ENCODE data around the gene KDELR1.
A peak's percentile ranks its signal among the peaks of the same experiment; 100 is the strongest.
"Not testable (repeated sequence)": the region's sequence is repeated elsewhere in the genome, so short reads cannot be mapped to it uniquely, and the experiment has no call there.

The KDELR1 gene

DNA sequence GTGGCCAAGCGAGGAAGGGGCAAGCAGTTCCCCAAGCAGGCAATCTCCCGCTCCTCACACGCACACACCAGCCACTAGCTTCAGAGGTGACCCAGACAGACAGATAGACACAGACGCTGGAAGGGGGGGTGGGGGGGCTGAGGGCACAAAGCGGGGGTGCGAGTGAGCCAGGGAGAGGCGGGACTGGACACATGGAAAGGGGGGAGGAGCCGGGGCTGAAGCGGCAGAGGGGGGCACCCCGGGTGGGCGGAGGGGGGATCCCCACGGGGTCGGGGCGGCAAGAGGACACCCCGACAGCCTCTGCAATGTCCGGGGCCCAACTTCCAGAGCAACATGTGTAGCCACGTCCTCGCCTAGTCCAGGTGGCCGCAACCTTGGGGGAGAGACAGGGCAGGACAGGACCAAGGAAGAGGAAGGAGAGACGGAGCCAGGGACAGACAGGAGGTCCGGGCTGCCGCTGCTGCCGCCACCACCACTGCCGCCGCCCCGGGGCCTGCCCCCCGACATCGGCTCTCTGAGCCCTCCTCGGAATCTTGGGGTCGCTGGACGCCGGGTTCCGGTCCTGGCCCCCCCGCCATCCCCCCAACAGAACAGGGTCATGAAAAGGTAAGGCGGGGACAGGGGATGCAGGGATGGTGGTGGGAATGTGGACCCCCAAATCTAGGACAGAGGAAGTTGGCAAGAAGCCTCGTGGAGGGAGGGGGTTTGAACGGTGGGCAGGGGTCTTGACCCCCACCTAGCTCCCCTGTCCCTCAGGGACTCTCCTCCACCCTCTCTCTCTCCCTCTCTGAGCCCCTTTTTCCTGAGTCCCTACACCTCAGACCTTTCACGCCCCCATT, 3.2 kb upstream of the KDELR1 start:
- no peak for DNase-seq (ENCODE audit: low read depth)
- TF ChIP-seq, protein P1, sequence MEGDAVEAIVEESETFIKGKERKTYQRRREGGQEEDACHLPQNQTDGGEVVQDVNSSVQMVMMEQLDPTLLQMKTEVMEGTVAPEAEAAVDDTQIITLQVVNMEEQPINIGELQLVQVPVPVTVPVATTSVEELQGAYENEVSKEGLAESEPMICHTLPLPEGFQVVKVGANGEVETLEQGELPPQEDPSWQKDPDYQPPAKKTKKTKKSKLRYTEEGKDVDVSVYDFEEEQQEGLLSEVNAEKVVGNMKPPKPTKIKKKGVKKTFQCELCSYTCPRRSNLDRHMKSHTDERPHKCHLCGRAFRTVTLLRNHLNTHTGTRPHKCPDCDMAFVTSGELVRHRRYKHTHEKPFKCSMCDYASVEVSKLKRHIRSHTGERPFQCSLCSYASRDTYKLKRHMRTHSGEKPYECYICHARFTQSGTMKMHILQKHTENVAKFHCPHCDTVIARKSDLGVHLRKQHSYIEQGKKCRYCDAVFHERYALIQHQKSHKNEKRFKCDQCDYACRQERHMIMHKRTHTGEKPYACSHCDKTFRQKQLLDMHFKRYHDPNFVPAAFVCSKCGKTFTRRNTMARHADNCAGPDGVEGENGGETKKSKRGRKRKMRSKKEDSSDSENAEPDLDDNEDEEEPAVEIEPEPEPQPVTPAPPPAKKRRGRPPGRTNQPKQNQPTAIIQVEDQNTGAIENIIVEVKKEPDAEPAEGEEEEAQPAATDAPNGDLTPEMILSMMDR (conservative IDR thresholded peaks at IDR 0.05; ENCODE audit: control insufficient read depth, insufficient read depth, low read depth, low read length) = no peak
- H3K4me3 ChIP-seq (ENCODE audit: control insufficient read depth, low read depth, low read length) = no peak overlapping the region

DNA sequence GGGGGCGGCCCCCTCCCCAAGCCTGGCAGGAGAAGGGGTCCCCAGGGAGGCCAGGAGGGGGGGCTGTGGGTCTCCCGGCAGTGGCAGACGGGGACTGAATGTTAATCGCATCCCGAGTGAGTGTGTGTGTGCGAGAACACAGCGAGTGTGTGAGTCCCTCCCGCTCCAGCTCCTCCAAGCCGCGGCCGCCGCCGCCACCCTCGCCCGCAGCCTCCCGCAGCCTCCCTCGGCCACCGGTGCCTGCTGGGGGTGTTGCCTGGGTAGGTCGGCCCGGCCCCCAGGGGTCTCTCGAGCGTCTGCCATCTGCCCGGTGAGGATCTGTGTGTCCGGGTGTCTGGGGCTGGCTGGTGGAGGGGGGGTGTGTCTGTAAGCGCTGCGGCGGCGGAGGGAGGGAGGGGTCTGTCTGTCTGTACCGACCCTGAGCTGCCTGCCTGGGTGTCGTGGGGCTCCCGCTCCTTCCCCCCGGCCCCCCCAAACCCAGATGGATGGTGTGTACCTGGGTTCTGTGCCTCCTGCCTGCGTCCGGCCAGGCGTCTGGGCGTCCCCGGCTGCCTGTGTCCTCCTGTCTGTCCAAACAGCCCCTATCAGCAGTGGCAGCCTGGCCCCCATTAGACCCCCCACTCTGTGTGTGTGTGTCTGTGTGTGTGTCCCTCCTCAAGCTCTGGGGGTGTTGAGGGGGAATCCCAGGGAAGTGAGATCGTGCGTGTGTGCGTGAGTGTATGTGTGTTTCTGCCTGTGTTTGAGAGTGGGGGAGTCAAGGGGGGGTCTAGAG, 2.4 kb upstream of the KDELR1 start, which contains the start of gene GRIN2D:
GRIN2D (plus strand) TSS at position 110 of the 772 bp plus-strand sequence. CDS start 4,725 bp downstream, outside the sequence.
- TF ChIP-seq, protein P1 (conservative IDR thresholded peaks at IDR 0.05; ENCODE audit: control insufficient read depth, insufficient read depth, low read depth, low read length) = no peak
- DNase-seq (ENCODE audit: low read depth) = no peak
- H3K4me3 ChIP-seq (ENCODE audit: control insufficient read depth, low read depth, low read length) = peak within 1 kb of the TSS; percentile 16

DNA sequence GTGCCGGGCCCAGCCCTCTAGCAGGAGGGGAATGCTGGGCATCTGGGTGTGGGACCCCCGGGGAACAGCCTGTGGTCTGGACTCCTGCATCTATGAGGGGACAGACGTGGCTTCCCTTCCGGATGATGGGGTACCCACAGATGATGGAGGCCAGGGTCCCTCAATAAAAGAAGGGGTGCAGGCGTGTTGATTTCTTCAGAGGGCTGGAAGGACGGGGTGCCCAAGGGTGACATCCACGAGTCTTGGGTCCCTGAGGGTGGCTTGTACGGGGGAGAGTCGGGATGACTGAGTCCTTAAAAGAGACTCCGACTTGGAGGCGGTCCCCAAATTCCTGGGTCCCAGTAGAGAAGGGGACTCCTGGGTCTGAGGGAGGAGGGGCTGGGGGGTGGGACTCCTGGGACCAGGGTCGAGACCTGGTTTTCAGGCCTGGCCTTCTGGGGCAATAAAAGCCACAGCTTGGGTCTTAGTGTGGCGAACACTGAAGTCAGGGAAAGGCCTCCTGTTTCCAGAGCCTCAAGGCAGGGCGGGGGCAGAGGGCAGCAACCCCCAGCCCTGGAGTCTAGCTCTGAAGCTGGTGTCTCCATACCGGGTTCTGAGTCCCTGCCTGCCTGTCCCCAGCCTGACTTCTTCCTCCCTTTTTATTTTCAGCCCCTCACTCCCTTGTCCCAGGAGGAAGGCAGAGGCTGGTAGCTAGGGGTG, 1.7 kb upstream of the KDELR1 start:
- H3K4me3 ChIP-seq (ENCODE audit: control insufficient read depth, low read depth, low read length) = no peak overlapping the region
- DNase-seq (ENCODE audit: low read depth) = no peak
- TF ChIP-seq, protein P1 (conservative IDR thresholded peaks at IDR 0.05; ENCODE audit: control insufficient read depth, insufficient read depth, low read depth, low read length) = no peak

DNA sequence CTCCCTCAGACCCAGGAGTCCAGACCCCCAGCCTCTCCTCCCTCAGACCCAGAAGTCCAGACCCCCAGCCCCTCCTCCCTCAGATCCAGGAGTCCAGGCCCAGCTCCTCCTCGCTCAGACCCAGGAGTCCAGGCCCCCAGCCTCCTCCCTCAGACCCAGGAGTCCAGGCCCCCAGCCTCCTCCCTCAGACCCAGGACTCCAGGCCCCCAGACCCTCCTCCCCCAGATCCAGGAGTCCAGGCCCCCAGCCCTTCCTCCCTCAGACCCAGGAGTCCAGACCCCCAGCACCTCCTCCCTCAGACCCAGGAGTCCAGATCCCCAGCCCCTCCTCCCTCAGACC, 624 bp upstream of the KDELR1 start:
- H3K4me3 ChIP-seq (ENCODE audit: control insufficient read depth, low read depth, low read length); DNase-seq (ENCODE audit: low read depth): not testable (repeated sequence)

DNA sequence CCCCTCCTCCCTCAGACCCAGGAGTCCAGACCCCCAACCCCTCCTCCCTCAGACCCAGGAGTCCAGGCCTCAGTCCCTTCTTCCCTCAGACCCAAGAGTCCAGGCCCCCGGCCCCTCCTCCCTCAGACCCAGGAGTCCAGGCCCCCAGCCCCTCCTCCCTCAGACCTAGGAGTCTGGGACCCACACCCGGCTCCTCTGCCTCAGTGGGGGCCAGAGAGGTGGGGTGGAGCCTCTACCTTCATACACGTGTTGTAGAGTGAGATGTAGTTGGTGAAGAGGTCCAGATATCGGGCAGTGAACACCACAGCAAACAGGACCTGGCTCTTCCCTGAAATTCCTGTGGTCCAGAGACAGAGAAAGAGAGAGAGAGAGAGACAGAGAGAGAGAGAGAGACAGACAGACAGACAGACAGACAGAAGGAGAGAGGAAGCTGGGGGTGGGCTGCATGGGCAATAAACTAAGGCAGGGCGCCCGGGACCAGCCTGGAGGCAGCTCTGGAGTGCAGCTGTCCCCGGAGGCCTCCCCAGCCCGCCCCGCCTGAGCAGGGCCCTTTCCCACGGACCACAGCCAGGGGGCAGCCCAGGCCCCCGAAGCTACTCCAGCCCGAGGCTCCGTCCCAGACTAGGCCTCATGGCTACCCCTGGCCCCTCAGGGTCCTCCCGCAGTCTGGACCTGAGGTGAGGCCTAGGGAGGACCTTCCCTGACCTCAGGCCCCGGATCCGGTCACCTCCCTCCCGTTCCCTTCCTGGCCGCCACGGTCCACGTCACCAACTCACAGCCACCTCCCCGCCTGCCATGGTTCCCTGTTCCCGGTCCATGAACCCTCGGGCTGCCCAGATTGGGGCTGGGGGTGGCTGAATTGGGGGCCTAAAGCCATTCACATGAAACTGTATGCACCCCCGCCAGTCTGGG, 907 bp downstream of the KDELR1 start:
- peak overlapping the region; percentile 78 for H3K4me3 ChIP-seq (ENCODE audit: control insufficient read depth, low read depth, low read length)
- DNase-seq (ENCODE audit: low read depth) = peak; percentile 55
- TF ChIP-seq, protein P1 (conservative IDR thresholded peaks at IDR 0.05; ENCODE audit: control insufficient read depth, insufficient read depth, low read depth, low read length) = peak; percentile 56

DNA sequence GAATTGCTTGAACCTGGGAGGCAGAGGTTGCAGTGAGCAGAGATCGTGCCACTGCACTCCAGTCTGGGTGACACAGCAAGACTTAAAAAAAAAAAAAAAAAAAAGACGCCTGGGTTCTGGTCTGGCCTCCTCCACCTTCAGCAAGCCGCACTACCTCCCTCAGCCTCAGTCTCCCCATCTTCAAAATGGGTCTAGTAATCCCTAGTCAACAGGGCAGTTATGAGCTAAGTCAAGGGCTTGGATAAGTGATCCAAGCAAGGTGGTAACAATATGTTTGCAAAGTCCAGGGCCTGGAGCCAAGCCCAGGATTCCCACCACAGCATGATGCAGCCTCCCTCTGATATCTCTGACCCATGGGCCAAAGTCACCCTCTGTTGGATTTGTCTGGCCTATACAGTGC, 4.4 kb downstream of the KDELR1 start:
- peak; percentile 24 for DNase-seq (ENCODE audit: low read depth)
- H3K4me3 ChIP-seq (ENCODE audit: control insufficient read depth, low read depth, low read length) = no peak overlapping the region
- TF ChIP-seq, protein P1 (conservative IDR thresholded peaks at IDR 0.05; ENCODE audit: control insufficient read depth, insufficient read depth, low read depth, low read length) = no peak
